Neural cell (in vitro differentiated cells): Measurements from ENCODE around the gene HDC.

Experiments used
- EP300 ChIP-seq: fragments of 450-650 bp; conservative IDR thresholded peaks from 2 replicates; pipeline ENCODE4 v1.6.1; 2014; ENCODE audit warnings: antibody characterized with exemption, mild to moderate bottlenecking, moderate library complexity; ENCODE audit not compliant: poor library complexity, severe bottlenecking
- EZH2 ChIP-seq: fragments of 200-600, 300-800 bp; shearing (Covaris generic), sonication (generic); IDR thresholded peaks from 2 replicates; pipeline ENCODE4 v1.6.1; 2014; ENCODE audit warnings: antibody characterized with exemption, low read length, borderline replicate concordance, mild to moderate bottlenecking; ENCODE audit not compliant: insufficient read depth, poor library complexity, severe bottlenecking
- POLR2AphosphoS5 ChIP-seq: IDR thresholded peaks from 2 replicates; pipeline ENCODE4 v1.6.1; 2012
- SMC3 ChIP-seq: fragments of 450-650 bp; conservative IDR thresholded peaks from 2 replicates; pipeline ENCODE4 v1.6.1; 2014; ENCODE audit warnings: antibody characterized with exemption, mild to moderate bottlenecking, moderate library complexity; ENCODE audit not compliant: poor library complexity
- TF ChIP-seq, protein P1 (sequence below): fragments of 450-650 bp; IDR thresholded peaks from 2 replicates; pipeline ENCODE4 v1.5.1; 2014; ENCODE audit warnings: antibody characterized with exemption, mild to moderate bottlenecking, moderate library complexity; ENCODE audit not compliant: poor library complexity, severe bottlenecking

DNA sequence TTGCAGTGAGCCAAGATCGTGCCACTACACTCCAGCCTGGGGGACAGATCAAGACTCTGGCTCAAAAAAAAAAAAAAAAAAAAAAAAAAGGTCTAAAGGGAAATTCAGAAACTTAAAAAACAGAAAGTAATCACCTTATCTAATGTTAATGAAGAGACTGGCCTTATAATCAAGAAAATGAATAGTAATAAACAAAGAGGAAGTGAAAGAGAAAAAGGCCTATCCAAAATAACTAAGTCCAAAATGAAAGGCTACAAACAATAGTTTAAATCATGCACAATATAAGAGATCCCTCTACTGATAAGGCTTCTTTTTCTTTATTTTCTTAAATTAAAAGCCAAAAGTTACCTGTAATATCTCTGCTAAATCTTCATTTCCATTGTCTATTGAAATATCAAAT lies 37.1 kb upstream of the HDC start:
- TF ChIP-seq, protein P1, sequence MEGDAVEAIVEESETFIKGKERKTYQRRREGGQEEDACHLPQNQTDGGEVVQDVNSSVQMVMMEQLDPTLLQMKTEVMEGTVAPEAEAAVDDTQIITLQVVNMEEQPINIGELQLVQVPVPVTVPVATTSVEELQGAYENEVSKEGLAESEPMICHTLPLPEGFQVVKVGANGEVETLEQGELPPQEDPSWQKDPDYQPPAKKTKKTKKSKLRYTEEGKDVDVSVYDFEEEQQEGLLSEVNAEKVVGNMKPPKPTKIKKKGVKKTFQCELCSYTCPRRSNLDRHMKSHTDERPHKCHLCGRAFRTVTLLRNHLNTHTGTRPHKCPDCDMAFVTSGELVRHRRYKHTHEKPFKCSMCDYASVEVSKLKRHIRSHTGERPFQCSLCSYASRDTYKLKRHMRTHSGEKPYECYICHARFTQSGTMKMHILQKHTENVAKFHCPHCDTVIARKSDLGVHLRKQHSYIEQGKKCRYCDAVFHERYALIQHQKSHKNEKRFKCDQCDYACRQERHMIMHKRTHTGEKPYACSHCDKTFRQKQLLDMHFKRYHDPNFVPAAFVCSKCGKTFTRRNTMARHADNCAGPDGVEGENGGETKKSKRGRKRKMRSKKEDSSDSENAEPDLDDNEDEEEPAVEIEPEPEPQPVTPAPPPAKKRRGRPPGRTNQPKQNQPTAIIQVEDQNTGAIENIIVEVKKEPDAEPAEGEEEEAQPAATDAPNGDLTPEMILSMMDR: no peak
- TF ChIP-seq EP300 (no peak), SMC3 (no peak), POLR2AphosphoS5 (no peak), EZH2 (no peak)
